Smooth muscle cell (in vitro differentiated cells): Measurements from ENCODE around the gene ZDHHC24. TPM values are rescaled to one million over a fixed set of nuclear protein-coding genes. Genes with fewer than 3 reads are reported as not detected.

Source experiments
- DNase-seq: peaks from one replicate; lab custom pipeline; 2025; ENCODE audit not compliant: unreplicated experiment; lab: John Stamatoyannopoulos, UW
- H2AFZ ChIP-seq: fragments of 200-600 bp; sonication (generic); 2 replicates; pipeline ENCODE4 v1.6.0; 2016; ENCODE audit warnings: antibody characterized with exemption, low read depth, mild to moderate bottlenecking
- H3F3A ChIP-seq: fragments of 200-600 bp; sonication (generic); 2 replicates; pipeline ENCODE4 v1.6.0; 2017; ENCODE audit warnings: antibody characterized with exemption, low read depth
- H3K27ac ChIP-seq: fragments of 200-600 bp; sonication (generic); 2 replicates; pipeline ENCODE4 v1.5.1; 2016; ENCODE audit warnings: low read depth, mild to moderate bottlenecking
- H3K27me3 ChIP-seq: fragments of 200-600 bp; sonication (generic); 2 replicates; pipeline ENCODE4 v1.6.1; 2016; ENCODE audit warnings: low read depth, mild to moderate bottlenecking
- H3K36me3 ChIP-seq: fragments of 200-600 bp; sonication (generic); 2 replicates; pipeline ENCODE4 v1.5.1; 2016; ENCODE audit warnings: low read depth
- H3K4me1 ChIP-seq: fragments of 200-600 bp; sonication (generic); 2 replicates; pipeline ENCODE4 v1.5.1; 2016; ENCODE audit warnings: low read depth
- H3K4me2 ChIP-seq: fragments of 200-600 bp; sonication (generic); 2 replicates; pipeline ENCODE4 v1.6.0; 2016; ENCODE audit warnings: mild to moderate bottlenecking
- H3K4me3 ChIP-seq: fragments of 200-600 bp; sonication (generic); 2 replicates; pipeline ENCODE4 v1.5.1; 2016; ENCODE audit warnings: mild to moderate bottlenecking
- H3K79me2 ChIP-seq: fragments of 200-600 bp; sonication (generic); 2 replicates; pipeline ENCODE4 v1.6.0; 2016; ENCODE audit warnings: low read depth, mild to moderate bottlenecking
- H3K9ac ChIP-seq: fragments of 200-600 bp; sonication (generic); 2 replicates; pipeline ENCODE4 v1.6.0; 2016; ENCODE audit warnings: low read depth
- H3K9me3 ChIP-seq: fragments of 200-600 bp; sonication (generic); replicated peaks from 2 replicates; pipeline ENCODE4 v1.5.1; 2016; ENCODE audit warnings: low read depth
- H4K20me1 ChIP-seq: fragments of 200-600 bp; sonication (generic); 2 replicates; pipeline ENCODE4 v1.6.0; 2016; ENCODE audit warnings: low read depth
- WGBS: methylation state at CpG from one replicate; pipeline ENCODE4 v1.1.7; 2016; ENCODE audit warnings: low lambda C conversion rate; 5-methylcytosine and 5-hydroxymethylcytosine counted together
- polyA plus RNA-seq: library from polyadenylated mRNA; unstranded; fragments of >200 nt; fragmentation: Nextera tagmentation; extraction: Ambion mirVana; gene quantifications from 2 replicates; pipeline ENCODE4 v1.2.1, GENCODE V29; 2016
- total RNA-seq: library from RNA; depleted of rRNA; stranded (reverse); fragments of >200 nt; gene quantifications from 2 replicates; pipeline ENCODE4 v1.2.3, GENCODE V29; 2014
- TF ChIP-seq, protein P1 (sequence below): fragments of 200-600 bp; sonication (generic); IDR thresholded peaks from 2 replicates; pipeline ENCODE4 v1.5.1; 2017; ENCODE audit warnings: borderline replicate concordance, mild to moderate bottlenecking, antibody characterized with exemption; ENCODE audit not compliant: insufficient read depth, poor library complexity, severe bottlenecking

ZDHHC24 gene
- total and polyA plus RNA-seq, 2 experiments from 2014 or later = 13.9 to 15.7 TPM

DNA sequence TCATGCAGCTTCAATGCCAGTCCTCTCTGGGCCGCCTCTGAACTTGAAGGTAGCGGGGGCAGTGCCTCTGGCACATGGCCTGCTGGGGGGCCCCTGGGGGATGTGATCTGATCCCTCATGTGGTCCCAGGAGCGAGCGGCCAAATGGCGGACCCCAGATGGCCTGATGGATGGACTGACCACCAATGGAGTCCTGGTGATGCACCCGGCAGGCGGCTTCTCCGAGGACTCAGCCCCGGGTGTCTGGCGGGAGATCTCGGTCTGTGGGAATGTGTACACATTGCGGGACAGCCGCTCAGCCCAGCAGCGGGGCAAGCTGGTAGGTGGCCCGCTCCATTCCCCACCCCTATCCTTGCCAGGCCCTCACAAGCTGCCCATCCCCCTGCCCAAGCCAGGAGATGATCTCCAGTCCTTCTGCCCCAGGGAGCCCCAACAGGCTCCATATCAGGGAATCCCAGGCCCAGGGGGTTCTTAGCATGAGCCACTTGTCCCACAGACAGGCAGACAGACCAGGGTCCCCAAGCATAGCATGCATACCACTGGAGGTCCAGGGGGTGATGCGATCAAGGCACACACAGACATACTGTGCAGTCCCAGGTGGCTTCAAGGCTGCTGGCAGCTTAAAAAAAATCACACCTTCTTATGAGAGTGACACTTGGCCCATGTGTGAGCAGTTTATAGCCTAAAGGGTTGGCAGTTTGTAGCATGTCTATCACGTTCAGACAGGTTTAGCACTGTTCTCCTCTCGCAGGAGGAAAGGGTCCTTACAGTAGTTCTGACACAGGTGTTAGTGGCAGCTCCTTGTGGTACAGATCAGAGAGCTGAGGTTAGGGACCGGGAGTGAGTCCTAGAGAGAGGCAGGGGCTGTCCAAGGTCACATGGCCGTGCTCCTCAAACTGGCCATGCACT is 72.0 kb downstream of the ZDHHC24 start:
- no peaks in the 10 kb centered on the region for H3F3A ChIP-seq
- no peaks in the 10 kb centered on the region for H4K20me1 ChIP-seq
- no peak overlapping the region for H3K27ac ChIP-seq
- no peaks in the 10 kb centered on the region for H3K9me3 ChIP-seq
- no peaks in the 10 kb centered on the region for H3K27me3 ChIP-seq
- 99% methylated on average over 20 of the region's 20 CpGs for WGBS
- no peak overlapping the region for H3K9ac ChIP-seq
- H3K4me2 ChIP-seq = no peak overlapping the region
- H2AFZ ChIP-seq = no peak overlapping the region
- H3K4me3 ChIP-seq = no peak overlapping the region
- no peaks in the 10 kb centered on the region for H3K4me1 ChIP-seq
- no peaks in the 10 kb centered on the region for H3K36me3 ChIP-seq
- peaks cover under 1% of the 10 kb centered on the region for H3K79me2 ChIP-seq
- no peak for DNase-seq
- TF ChIP-seq, protein P1, sequence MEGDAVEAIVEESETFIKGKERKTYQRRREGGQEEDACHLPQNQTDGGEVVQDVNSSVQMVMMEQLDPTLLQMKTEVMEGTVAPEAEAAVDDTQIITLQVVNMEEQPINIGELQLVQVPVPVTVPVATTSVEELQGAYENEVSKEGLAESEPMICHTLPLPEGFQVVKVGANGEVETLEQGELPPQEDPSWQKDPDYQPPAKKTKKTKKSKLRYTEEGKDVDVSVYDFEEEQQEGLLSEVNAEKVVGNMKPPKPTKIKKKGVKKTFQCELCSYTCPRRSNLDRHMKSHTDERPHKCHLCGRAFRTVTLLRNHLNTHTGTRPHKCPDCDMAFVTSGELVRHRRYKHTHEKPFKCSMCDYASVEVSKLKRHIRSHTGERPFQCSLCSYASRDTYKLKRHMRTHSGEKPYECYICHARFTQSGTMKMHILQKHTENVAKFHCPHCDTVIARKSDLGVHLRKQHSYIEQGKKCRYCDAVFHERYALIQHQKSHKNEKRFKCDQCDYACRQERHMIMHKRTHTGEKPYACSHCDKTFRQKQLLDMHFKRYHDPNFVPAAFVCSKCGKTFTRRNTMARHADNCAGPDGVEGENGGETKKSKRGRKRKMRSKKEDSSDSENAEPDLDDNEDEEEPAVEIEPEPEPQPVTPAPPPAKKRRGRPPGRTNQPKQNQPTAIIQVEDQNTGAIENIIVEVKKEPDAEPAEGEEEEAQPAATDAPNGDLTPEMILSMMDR = no peak

DNA sequence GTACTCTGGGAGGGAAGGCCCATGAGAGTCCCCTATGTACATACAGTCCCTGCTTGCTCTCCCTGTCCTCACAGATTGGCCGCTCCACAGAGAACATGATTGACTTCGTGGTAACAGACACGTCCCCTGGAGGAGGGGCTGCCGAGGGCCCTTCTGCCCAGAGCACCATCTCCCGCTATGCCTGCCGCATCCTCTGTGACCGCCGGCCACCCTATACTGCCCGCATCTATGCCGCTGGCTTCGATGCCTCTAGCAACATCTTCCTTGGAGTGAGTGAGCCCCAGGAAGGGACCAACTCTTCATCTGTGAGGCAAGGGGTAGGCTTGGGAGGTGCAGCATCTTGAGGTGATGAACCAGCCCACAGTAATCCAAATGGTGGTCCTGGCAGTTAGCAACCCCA is 72.7 kb downstream of the ZDHHC24 start:
- no peak overlapping the region for H3K27ac ChIP-seq
- H2AFZ ChIP-seq = no peak overlapping the region
- DNase-seq = no peak
- no peaks in the 10 kb centered on the region for H3K9me3 ChIP-seq
- H3K27me3 ChIP-seq = no peaks in the 10 kb centered on the region
- TF ChIP-seq, protein P1 = no peak
- no peaks in the 10 kb centered on the region for H3K79me2 ChIP-seq
- peaks cover 1% of the 10 kb centered on the region for H3K4me1 ChIP-seq
- 94% methylated on average over 11 of the region's 11 CpGs for WGBS
- H3K4me3 ChIP-seq = no peak overlapping the region
- H3F3A ChIP-seq = no peaks in the 10 kb centered on the region
- H3K36me3 ChIP-seq = no peaks in the 10 kb centered on the region
- H3K4me2 ChIP-seq = no peak overlapping the region
- H4K20me1 ChIP-seq = no peaks in the 10 kb centered on the region
- no peak overlapping the region for H3K9ac ChIP-seq

DNA sequence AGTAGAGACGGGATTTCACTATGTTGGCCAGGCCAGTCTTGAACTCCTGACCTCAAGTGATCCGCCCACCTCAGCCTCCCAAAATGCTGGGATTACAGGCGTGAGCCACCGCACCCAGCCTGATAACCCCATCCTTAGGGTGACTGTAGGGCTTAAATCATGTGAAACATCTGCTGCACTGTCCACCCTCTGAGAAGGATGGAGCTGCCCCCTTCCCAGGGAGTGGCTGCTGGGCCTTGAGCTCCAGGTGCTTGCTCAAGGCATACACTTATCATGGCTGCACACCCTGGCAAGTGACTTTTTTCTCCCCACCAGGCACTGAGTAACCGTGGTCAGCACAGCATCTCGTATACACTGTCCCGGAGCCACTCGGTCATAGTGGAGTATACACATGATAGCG is 73.8 kb downstream of the ZDHHC24 start:
- Histone ChIP-seq H4K20me1 (no peaks in the 10 kb centered on the region), H3F3A (no peaks in the 10 kb centered on the region), H3K27me3 (no peaks in the 10 kb centered on the region), H3K27ac (no peak overlapping the region), H3K4me2 (no peak overlapping the region), H3K36me3 (no peaks in the 10 kb centered on the region), H3K9ac (no peak overlapping the region), H3K79me2 (no peaks in the 10 kb centered on the region), H3K4me3 (no peak overlapping the region), H3K4me1 (peaks cover 11% of the 10 kb centered on the region), H2AFZ (no peak overlapping the region), H3K9me3 (no peaks in the 10 kb centered on the region)
- WGBS = 94% methylated on average over 9 of the region's 9 CpGs
- DNase-seq = no peak
- TF ChIP-seq, protein P1 = no peak
